Measurements from ENCODE around the gene TIMP2. TPM values are rescaled to one million over a fixed set of nuclear protein-coding genes. Genes with fewer than 3 reads are reported as not detected.
"Not testable (repeated sequence)": the region's sequence is repeated elsewhere in the genome, so short reads cannot be mapped to it uniquely, and the experiment has no call there.

TIMP2 gene
- total RNA-seq, 2 experiments from 2014 or later: 6.2 to 7.0 TPM

- Histone ChIP-seq H3K4me1 (ENCODE audit: insufficient read depth, low read length) (peaks cover 5% of the 10 kb centered on the region), H3K27me3 (ENCODE audit: control insufficient read depth in 1 of 2, insufficient read depth in 2 of 2, low read length in 2 of 2) (no peaks in the 10 kb centered on the region), H3K36me3 (ENCODE audit: insufficient read depth, low read length) (no peaks in the 10 kb centered on the region), H3K27ac (ENCODE audit: low read depth in 1 of 2, low read length in 2 of 2) (no peak overlapping the region), H3K9me3 (ENCODE audit: control insufficient read depth in 1 of 2, insufficient read depth in 1 of 2, low read length in 2 of 2) (peaks cover 0 to 2% of the 10 kb centered on the region in 2 experiments), H3K4me3 (ENCODE audit: low read length) (no peak overlapping the region)
- ATAC-seq (ENCODE audit: poor library complexity) (no peak), DNase-seq (no peak)
- Mint-ChIP-seq H3K27me3 (no peaks in the 10 kb centered on the region), H3K27ac (no peak overlapping the region), H3K4me1 (ENCODE audit: low read depth) (peaks cover 21% of the 10 kb centered on the region), H3K4me3 (no peak overlapping the region), H3K9me3 (no peaks in the 10 kb centered on the region), H3K36me3 (ENCODE audit: low read depth) (no peaks in the 10 kb centered on the region)
- POLR2A ChIA-PET: no interaction called here
- no peak for TF ChIP-seq CTCF (IDR thresholded peaks at IDR 0.05)
- CTCF ChIA-PET: no interaction called here
- intact Hi-C loops (cut with DNase I, micrococcal nuclease): no loop called here
Measured at GRCh38 chr17:78913115-78913514, 12.1 kb downstream of the TIMP2 start.

- ATAC-seq (ENCODE audit: poor library complexity): no peak
- DNase-seq: no peak
- CTCF ChIA-PET: no interaction called here
- no peaks in the 10 kb centered on the region for H3K36me3 Mint-ChIP-seq (ENCODE audit: low read depth)
- H3K9me3 Mint-ChIP-seq: no peaks in the 10 kb centered on the region
- H3K27ac Mint-ChIP-seq: no peak overlapping the region
- peaks cover 14% of the 10 kb centered on the region for H3K4me1 Mint-ChIP-seq (ENCODE audit: low read depth)
- H3K27ac ChIP-seq (ENCODE audit: low read depth in 1 of 2, low read length in 2 of 2): no peak overlapping the region
- no peak overlapping the region for H3K4me3 Mint-ChIP-seq
- no peaks in the 10 kb centered on the region for H3K27me3 ChIP-seq (ENCODE audit: control insufficient read depth in 1 of 2, insufficient read depth in 2 of 2, low read length in 2 of 2)
- H3K4me3 ChIP-seq (ENCODE audit: low read length): no peak overlapping the region
- H3K27me3 Mint-ChIP-seq: no peaks in the 10 kb centered on the region
- no peaks in the 10 kb centered on the region for H3K9me3 ChIP-seq (ENCODE audit: control insufficient read depth in 1 of 2, insufficient read depth in 1 of 2, low read length in 2 of 2)
- no peak for TF ChIP-seq CTCF (IDR thresholded peaks at IDR 0.05)
- H3K36me3 ChIP-seq (ENCODE audit: insufficient read depth, low read length): no peaks in the 10 kb centered on the region
- intact Hi-C loops (cut with DNase I, micrococcal nuclease): no loop called here
- peaks cover 5% of the 10 kb centered on the region for H3K4me1 ChIP-seq (ENCODE audit: insufficient read depth, low read length)
- POLR2A ChIA-PET: no interaction called here
Measured at GRCh38 chr17:78912082-78912481, 13.1 kb downstream of the TIMP2 start.

GRCh38 chr17:78911543-78911942 is 13.6 kb downstream of the TIMP2 start:
- H3K4me1 ChIP-seq (ENCODE audit: insufficient read depth, low read length); CTCF ChIA-PET; H3K36me3 Mint-ChIP-seq (ENCODE audit: low read depth); H3K27me3 Mint-ChIP-seq; H3K9me3 Mint-ChIP-seq; H3K4me3 ChIP-seq (ENCODE audit: low read length); intact Hi-C loops (cut with DNase I, micrococcal nuclease); H3K9me3 ChIP-seq (ENCODE audit: control insufficient read depth in 1 of 2, insufficient read depth in 1 of 2, low read length in 2 of 2); H3K27ac ChIP-seq (ENCODE audit: low read depth in 1 of 2, low read length in 2 of 2); DNase-seq; H3K27me3 ChIP-seq (ENCODE audit: control insufficient read depth in 1 of 2, insufficient read depth in 2 of 2, low read length in 2 of 2); ATAC-seq (ENCODE audit: poor library complexity); H3K27ac Mint-ChIP-seq; H3K4me3 Mint-ChIP-seq; H3K36me3 ChIP-seq (ENCODE audit: insufficient read depth, low read length): not testable (repeated sequence)
- POLR2A ChIA-PET: interaction anchor here (0.5 kb wide), 1 partner anchor 51 kb away, joined by 3 read pairs; no protein-coding TSS in a partner anchor
- peaks cover 10% of the 10 kb centered on the region for H3K4me1 Mint-ChIP-seq (ENCODE audit: low read depth)
